Measurements from ENCODE around the gene SEC61G. TPM values are rescaled to one million over a fixed set of nuclear protein-coding genes. Genes with fewer than 3 reads are reported as not detected.
A peak's percentile ranks its signal among the peaks of the same experiment; 100 is the strongest.

SEC61G gene
- total RNA-seq, 4 donors from 2014 or later = 226 to 422 (median 267) TPM

DNA sequence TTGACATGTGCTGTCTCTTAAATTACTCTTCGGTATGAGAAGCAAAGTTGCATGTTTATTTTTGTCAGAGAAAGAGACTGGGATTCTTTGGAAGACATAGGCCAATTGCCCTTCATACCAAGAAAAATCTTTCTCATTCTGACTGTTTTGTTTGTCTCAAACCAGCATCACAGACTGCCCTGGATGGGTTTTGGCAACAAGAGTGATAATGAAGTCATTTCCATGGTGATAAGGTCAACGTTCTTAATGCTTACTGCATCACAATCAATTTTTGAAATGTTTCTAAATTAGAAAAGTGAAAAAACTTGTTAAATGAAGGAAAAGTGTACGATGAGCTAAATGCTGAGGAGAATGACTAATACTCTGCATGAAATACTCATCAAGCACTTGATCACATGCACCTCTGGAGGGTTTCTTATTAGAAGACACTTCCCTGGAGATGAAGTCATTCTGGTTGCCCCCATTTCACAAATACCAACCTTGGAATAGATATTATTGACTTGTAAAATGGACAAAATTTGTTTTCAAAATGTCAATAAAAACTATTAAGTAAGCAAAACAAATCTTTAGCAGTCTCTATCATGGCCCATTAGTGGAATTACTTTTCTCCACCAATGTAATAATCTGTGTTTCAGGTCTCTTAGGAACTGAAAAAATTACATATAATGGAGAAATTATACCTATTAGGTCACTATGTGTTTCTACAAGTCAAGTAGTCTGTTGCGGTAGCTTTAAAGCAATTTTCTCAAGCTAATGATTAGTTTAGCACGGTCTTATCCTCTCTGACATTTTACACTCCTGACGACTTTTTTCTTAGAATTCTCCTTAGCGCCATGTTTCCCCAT is 19.9 kb upstream of the SEC61G start:
- DNase-seq = no peak
- Histone ChIP-seq H3K4me1 (peaks cover 0 to 2% of the 10 kb centered on the region in 2 donors), H3K27ac (no peak overlapping the region), H3K4me3 (replicated peaks in 1 of 3) (no peak overlapping the region), H3K27me3 (no peaks in the 10 kb centered on the region), H3K36me3 (no peaks in the 10 kb centered on the region), H3K9me3 (no peaks in the 10 kb centered on the region)
- TF ChIP-seq, protein P1, sequence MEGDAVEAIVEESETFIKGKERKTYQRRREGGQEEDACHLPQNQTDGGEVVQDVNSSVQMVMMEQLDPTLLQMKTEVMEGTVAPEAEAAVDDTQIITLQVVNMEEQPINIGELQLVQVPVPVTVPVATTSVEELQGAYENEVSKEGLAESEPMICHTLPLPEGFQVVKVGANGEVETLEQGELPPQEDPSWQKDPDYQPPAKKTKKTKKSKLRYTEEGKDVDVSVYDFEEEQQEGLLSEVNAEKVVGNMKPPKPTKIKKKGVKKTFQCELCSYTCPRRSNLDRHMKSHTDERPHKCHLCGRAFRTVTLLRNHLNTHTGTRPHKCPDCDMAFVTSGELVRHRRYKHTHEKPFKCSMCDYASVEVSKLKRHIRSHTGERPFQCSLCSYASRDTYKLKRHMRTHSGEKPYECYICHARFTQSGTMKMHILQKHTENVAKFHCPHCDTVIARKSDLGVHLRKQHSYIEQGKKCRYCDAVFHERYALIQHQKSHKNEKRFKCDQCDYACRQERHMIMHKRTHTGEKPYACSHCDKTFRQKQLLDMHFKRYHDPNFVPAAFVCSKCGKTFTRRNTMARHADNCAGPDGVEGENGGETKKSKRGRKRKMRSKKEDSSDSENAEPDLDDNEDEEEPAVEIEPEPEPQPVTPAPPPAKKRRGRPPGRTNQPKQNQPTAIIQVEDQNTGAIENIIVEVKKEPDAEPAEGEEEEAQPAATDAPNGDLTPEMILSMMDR (IDR thresholded peaks at IDR 0.05) = no peak
- TF ChIP-seq POLR2A (IDR thresholded peaks at IDR 0.05) = no peak
- intact Hi-C loops (cut with DNase I) = no loop called here
- 88 to 89% methylated on average over 7 of the region's 7 CpGs for WGBS, 2 donors

DNA sequence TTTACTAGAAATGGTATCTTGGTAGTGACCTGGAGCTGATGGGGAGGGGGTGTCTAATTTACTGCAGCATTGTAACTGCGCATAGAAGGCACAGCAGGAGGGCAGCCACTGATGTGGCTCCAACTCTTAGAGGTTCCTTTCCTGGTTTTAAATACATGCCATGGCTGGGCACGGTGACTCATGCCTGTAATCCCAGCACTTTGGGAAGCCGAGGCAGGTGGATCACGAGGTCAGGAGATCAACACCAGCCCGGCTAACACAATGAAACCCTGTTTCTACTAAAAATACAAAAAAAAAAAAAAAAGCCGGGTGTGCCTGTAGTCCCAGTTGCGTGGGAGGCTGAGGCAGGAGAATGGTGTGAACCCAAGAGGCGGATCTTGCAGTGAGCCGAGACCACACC is 19.2 kb upstream of the SEC61G start:
- H3K27ac ChIP-seq = no peak overlapping the region
- H3K36me3 ChIP-seq = no peaks in the 10 kb centered on the region
- H3K4me3 ChIP-seq (replicated peaks in 1 of 3) = no peak overlapping the region
- DNase-seq = no peak
- 91 to 94% methylated on average over 9 of the region's 9 CpGs for WGBS, 2 donors
- intact Hi-C loops (cut with DNase I) = no loop called here
- TF ChIP-seq POLR2A (IDR thresholded peaks at IDR 0.05) = no peak
- TF ChIP-seq, protein P1 (IDR thresholded peaks at IDR 0.05) = no peak
- no peaks in the 10 kb centered on the region for H3K27me3 ChIP-seq
- H3K4me1 ChIP-seq = peaks cover 0 to 3% of the 10 kb centered on the region in 2 donors
- no peaks in the 10 kb centered on the region for H3K9me3 ChIP-seq

DNA sequence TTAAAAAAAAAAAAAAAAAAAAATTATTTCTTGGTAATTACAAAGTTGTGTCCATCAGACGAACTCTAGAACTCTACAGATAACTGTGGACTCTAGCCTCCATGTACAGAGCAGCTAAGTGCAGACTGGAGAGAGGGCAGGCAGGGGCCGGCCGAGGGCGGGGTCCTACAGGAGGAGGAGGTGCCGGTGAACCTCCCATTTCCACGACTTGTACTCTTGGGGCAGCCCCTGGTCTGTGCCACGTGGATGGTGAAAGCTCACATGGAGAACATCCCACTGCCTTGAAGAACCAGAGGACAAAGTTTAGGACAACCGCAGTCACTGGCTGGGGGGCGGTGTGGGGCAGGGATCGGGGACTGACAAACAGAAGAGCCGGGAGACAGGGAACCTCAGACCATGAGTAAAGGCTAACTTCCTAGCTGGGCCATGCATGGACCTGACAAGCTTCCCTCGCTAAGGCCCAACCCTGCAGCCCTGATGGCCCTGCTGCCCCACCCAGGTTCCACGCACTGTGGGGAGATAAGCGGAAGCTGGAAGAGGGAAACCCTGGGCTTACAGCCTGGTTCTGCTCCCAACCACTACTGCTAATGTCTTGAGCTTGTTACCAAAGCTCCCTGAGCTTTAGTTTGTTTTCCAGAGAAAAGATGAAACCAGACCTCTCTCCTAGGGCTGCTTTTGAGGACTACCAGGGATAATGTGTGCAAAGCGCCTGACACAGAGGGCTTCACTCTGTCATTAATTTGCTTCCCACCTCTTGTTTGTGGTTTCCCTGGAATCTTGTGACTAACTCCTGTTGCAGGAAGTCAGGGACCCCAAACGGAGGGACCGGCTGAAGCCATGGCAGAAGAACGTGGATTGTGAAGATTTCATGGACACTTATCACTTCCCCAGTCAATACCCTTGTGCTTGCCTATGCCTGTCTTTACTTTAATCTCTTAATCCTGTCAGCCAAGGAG is 16.1 kb upstream of the SEC61G start:
- Histone ChIP-seq H3K4me3 (replicated peaks in 1 of 3) (no peak overlapping the region), H3K36me3 (no peaks in the 10 kb centered on the region), H3K27me3 (no peaks in the 10 kb centered on the region), H3K9me3 (no peaks in the 10 kb centered on the region), H3K4me1 (peaks cover 0 to 3% of the 10 kb centered on the region in 2 donors), H3K27ac (no peak overlapping the region)
- no peak for TF ChIP-seq POLR2A (IDR thresholded peaks at IDR 0.05)
- TF ChIP-seq, protein P1 (IDR thresholded peaks at IDR 0.05) = no peak
- 90 to 96% methylated on average over 18 of the region's 18 CpGs for WGBS, 2 donors
- intact Hi-C loops (cut with DNase I) = loop anchor here (5.0 kb wide), 1 partner anchor 482 kb away; no protein-coding TSS in a partner anchor
- DNase-seq = no peak

DNA sequence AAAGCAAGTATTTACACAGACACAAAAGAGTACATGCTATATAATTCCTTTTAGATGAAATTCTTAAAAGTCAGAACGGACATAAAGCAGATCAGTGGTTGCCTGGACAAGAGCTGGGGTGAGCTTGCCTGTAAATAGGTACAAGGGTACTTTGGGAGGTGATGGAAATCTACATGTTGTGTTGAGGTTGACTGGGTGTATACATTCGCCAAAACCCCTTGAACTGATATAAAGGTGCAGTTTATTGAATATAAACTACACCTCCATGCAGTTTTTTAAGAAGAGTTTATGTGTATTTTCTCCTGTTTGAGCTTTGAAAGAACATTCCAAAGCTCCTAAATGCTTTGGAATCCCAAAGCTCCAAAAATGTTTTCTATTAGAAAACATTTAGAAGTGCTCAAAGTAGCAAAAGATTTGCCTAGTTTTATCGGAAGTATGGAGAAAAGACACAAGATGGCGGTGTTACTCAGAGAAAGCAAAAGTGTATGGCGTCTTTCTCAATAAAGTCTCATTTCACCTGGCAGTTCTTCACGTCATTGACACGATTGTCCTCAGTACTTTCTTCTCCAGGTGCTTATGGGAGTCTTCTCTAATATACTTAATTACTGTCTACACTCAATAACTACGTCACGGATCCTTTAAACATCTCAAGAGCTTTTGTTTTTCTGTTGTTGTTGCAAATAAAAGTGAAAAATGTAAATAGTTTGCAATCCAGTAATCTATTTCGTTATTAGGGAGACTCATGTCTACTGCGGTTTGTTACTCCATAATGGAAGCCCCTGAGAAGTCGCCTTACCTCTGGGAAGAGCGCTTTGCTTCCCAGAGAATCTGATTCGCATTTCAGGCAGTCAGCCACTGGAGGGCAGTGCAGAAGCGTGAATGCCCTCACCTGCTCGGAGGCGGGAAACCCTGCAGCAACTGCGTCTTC is 14.7 kb upstream of the SEC61G start:
- no peak for TF ChIP-seq POLR2A (IDR thresholded peaks at IDR 0.05)
- TF ChIP-seq, protein P1 (IDR thresholded peaks at IDR 0.05) = peak in 5 of 6 experiments; percentile 75 to 92 (median 84)
- intact Hi-C loops (cut with DNase I) = loop anchor here (5.0 kb wide), 1 partner anchor 484 kb away; no protein-coding TSS in a partner anchor

More for the DNA sequence above, 14.7 kb upstream of the SEC61G start:
- no peaks in the 10 kb centered on the region for H3K36me3 ChIP-seq
- H3K9me3 ChIP-seq = no peaks in the 10 kb centered on the region
- no peak overlapping the region for H3K4me3 ChIP-seq (replicated peaks in 1 of 3)
- WGBS, 2 donors = 23 to 24% methylated on average over 18 of the region's 18 CpGs
- H3K27ac ChIP-seq = no peak overlapping the region
- H3K4me1 ChIP-seq = peaks cover 0 to 3% of the 10 kb centered on the region in 2 donors
- peak; percentile 83 to 88 for DNase-seq
- no peaks in the 10 kb centered on the region for H3K27me3 ChIP-seq

Measured in thyroid gland (tissue), 4 donors.